Fibroblast of lung (primary cell): ENCODE results near the gene SAP130. TPM values are rescaled to one million over a fixed set of nuclear protein-coding genes. Genes with fewer than 3 reads are reported as not detected.

Experiments used
- DNase-seq, 2 donors: peaks; one replicate each; pipeline versions ENCODE4 v3.0.0 to v3.0.0-alpha.2; 2010; ENCODE audit warnings: low read depth in 2 of 2
- H2AFZ ChIP-seq: 2 replicates; pipeline ENCODE4 v1.5.1; 2012; ENCODE audit warnings: low read length, control low read depth, inconsistent platforms
- H3K27ac ChIP-seq: 2 replicates; pipeline ENCODE4 v1.5.1; 2011; ENCODE audit warnings: low read length, control low read depth; ENCODE audit not compliant: insufficient read depth
- H3K27me3 ChIP-seq: 2 replicates; pipeline ENCODE4 v1.5.1; 2011; ENCODE audit warnings: mild to moderate bottlenecking, low read length; ENCODE audit not compliant: control insufficient read depth, insufficient read depth
- H3K36me3 ChIP-seq: 2 replicates; pipeline ENCODE4 v1.5.1; 2011; ENCODE audit warnings: low read length; ENCODE audit not compliant: control insufficient read depth, insufficient read depth
- H3K4me1 ChIP-seq: 2 replicates; pipeline ENCODE4 v1.5.1; 2011; ENCODE audit warnings: low read length; ENCODE audit not compliant: control insufficient read depth, insufficient read depth; ENCODE audit errors: extremely low read depth
- H3K4me2 ChIP-seq: 2 replicates; pipeline ENCODE4 v1.5.1; 2011; ENCODE audit warnings: low read length, control low read depth; ENCODE audit not compliant: insufficient read depth; ENCODE audit errors: extremely low read depth
- H3K4me3 ChIP-seq, 4 experiments: fragments of 200-600 bp in 1 of 4; sonication (generic) in 1 of 4; replicated peaks in 1 of 4; 2 replicates each; pipeline ENCODE4 v1.5.1; 2011 to 2016; ENCODE audit warnings: low read length in 4 of 4, low read depth in 3 of 4, mild to moderate bottlenecking in 3 of 4, control low read depth in 2 of 4, inconsistent platforms in 1 of 4, mixed read lengths in 1 of 4; ENCODE audit not compliant: insufficient read depth in 1 of 4; ENCODE audit errors: control extremely low read depth in 1 of 4
- H3K79me2 ChIP-seq: 2 replicates; pipeline ENCODE4 v1.5.1; 2012; ENCODE audit warnings: mild to moderate bottlenecking, low read length, inconsistent platforms; ENCODE audit not compliant: control insufficient read depth, insufficient read depth
- H3K9ac ChIP-seq: 2 replicates; pipeline ENCODE4 v1.5.1; 2011; ENCODE audit warnings: mild to moderate bottlenecking, low read length, control low read depth; ENCODE audit not compliant: insufficient read depth
- H3K9me3 ChIP-seq: 2 replicates; pipeline ENCODE4 v1.5.1; 2012; ENCODE audit warnings: low read depth, low read length; ENCODE audit not compliant: control insufficient read depth, insufficient read depth
- H4K20me1 ChIP-seq: 2 replicates; pipeline ENCODE4 v1.5.1; 2011; ENCODE audit warnings: low read length; ENCODE audit not compliant: control insufficient read depth, insufficient read depth; ENCODE audit errors: extremely low read depth
- CTCF ChIP-seq, 2 donors: IDR thresholded peaks in 1 of 2; conservative IDR thresholded peaks in 1 of 2; 1 replicate in 1 of 2; 2 replicates in 1 of 2; pipeline ENCODE4 v1.5.1; 2011 to 2012; ENCODE audit warnings: low read length in 2 of 2, control low read depth in 1 of 2, inconsistent platforms in 1 of 2, low read depth in 1 of 2, mild to moderate bottlenecking in 1 of 2
- EZH2 ChIP-seq: IDR thresholded peaks from 2 replicates; pipeline ENCODE4 v1.5.1; 2012; ENCODE audit warnings: low read length, control low read depth, mild to moderate bottlenecking; ENCODE audit errors: missing control alignments
- polyA plus RNA-seq, 2 donors: library from polyadenylated mRNA; depleted of rRNA in 1 of 2; stranded (reverse) in 1 of 2; unstranded in 1 of 2; fragments of >200 nt; gene quantifications; 2 replicates each; pipeline ENCODE4 v1.2.1, GENCODE V29; 2011 to 2012; ENCODE audit warnings: missing spikeins in 1 of 2
- total RNA-seq: library from RNA; depleted of rRNA; stranded (reverse); fragments of >200 nt; gene quantifications from 2 replicates; pipeline ENCODE4 v1.2.1, GENCODE V29; 2014

The SAP130 gene
- total and polyA plus RNA-seq, 2 donors (not counting 1 experiment from before 2014, with no cell fraction given): 4.5 to 6.7 TPM

GRCh38 chr2:127906206-127906926 lies 121.5 kb downstream of the SAP130 start:
- Histone ChIP-seq H3K27me3 (no peaks in the 10 kb centered on the region), H3K4me2 (no peak overlapping the region), H3K4me3 (no peak overlapping the region), H3K4me1 (no peaks in the 10 kb centered on the region), H3K27ac (no peak overlapping the region), H3K79me2 (no peaks in the 10 kb centered on the region), H3K36me3 (no peaks in the 10 kb centered on the region), H2AFZ (peak overlapping the region; percentile 5), H3K9me3 (no peaks in the 10 kb centered on the region), H3K9ac (no peak overlapping the region), H4K20me1 (no peaks in the 10 kb centered on the region)
- no peak for DNase-seq
- TF ChIP-seq CTCF (conservative IDR thresholded peaks at IDR 0.05 in 1 of 2, IDR thresholded peaks at IDR 0.05 in 1 of 2; ENCODE audit: low read depth in 1 of 2, low read length in 2 of 2) (no peak), EZH2 (no peak)

GRCh38 chr2:127901339-127902056 lies 126.4 kb downstream of the SAP130 start:
- no peaks in the 10 kb centered on the region for H4K20me1 ChIP-seq
- no peak overlapping the region for H3K27ac ChIP-seq
- no peaks in the 10 kb centered on the region for H3K27me3 ChIP-seq
- peak in 1 of 2 donors; percentile 47 for DNase-seq
- no peaks in the 10 kb centered on the region for H3K4me1 ChIP-seq
- H3K9me3 ChIP-seq: no peaks in the 10 kb centered on the region
- no peak overlapping the region for H3K9ac ChIP-seq
- no peaks in the 10 kb centered on the region for H3K36me3 ChIP-seq
- no peak overlapping the region for H3K4me2 ChIP-seq
- no peaks in the 10 kb centered on the region for H3K79me2 ChIP-seq
- no peak for TF ChIP-seq EZH2
- TF ChIP-seq CTCF (conservative IDR thresholded peaks at IDR 0.05 in 1 of 2, IDR thresholded peaks at IDR 0.05 in 1 of 2; ENCODE audit: low read depth in 1 of 2, low read length in 2 of 2): no peak
- H2AFZ ChIP-seq: no peak overlapping the region
- no peak overlapping the region for H3K4me3 ChIP-seq

GRCh38 chr2:127897531-127898211 lies 130.2 kb downstream of the SAP130 start:
- Histone ChIP-seq H3K4me3 (no peak overlapping the region), H3K4me1 (no peaks in the 10 kb centered on the region), H3K9me3 (no peaks in the 10 kb centered on the region), H3K79me2 (no peaks in the 10 kb centered on the region), H3K4me2 (no peak overlapping the region), H3K9ac (no peak overlapping the region), H3K27ac (no peak overlapping the region), H3K27me3 (no peaks in the 10 kb centered on the region), H2AFZ (no peak overlapping the region), H4K20me1 (no peaks in the 10 kb centered on the region), H3K36me3 (no peaks in the 10 kb centered on the region)
- TF ChIP-seq EZH2 (no peak), CTCF (conservative IDR thresholded peaks at IDR 0.05 in 1 of 2, IDR thresholded peaks at IDR 0.05 in 1 of 2; ENCODE audit: low read depth in 1 of 2, low read length in 2 of 2) (no peak)
- no peak for DNase-seq
